Dermis microvascular lymphatic vessel endothelial cell (primary cell): Measurements from ENCODE around the gene USP9Y. TPM values are rescaled to one million over a fixed set of nuclear protein-coding genes. Genes with fewer than 3 reads are reported as not detected.
A peak's percentile ranks its signal among the peaks of the same experiment; 100 is the strongest.

ENCODE experiments used
- DNase-seq, 2 donors: peaks; one replicate each; pipeline versions ENCODE4 v3.0.0 to v3.0.0-alpha.2; 2010; ENCODE audit warnings: low read depth in 2 of 2
- total RNA-seq: library from RNA; depleted of rRNA; stranded (reverse); fragments of >200 nt; gene quantifications from 2 replicates; pipeline ENCODE4 v1.2.1, GENCODE V29; 2014

USP9Y gene
- total RNA-seq, 1 donor from 2014 or later: not detected

GRCh38 chrY:12784521-12784920, 83.5 kb downstream of the USP9Y start:
- DNase-seq: no peak

- DNase-seq: no peak
Observed at GRCh38 chrY:12793999-12794398, 93.0 kb downstream of the USP9Y start.

GRCh38 chrY:12808046-12808445, 107.0 kb downstream of the USP9Y start:
- DNase-seq: no peak

- DNase-seq: peak in 1 of 2 donors; percentile 16
Observed at GRCh38 chrY:12809034-12809433, 108.0 kb downstream of the USP9Y start.

GRCh38 chrY:12823408-12823807, 122.4 kb downstream of the USP9Y start:
- DNase-seq: no peak

GRCh38 chrY:12826791-12827190, 125.8 kb downstream of the USP9Y start:
- DNase-seq: no peak

- no peak for DNase-seq
Observed at GRCh38 chrY:12833284-12833683, 132.3 kb downstream of the USP9Y start.

GRCh38 chrY:12837550-12837949, 136.5 kb downstream of the USP9Y start:
- DNase-seq: no peak

- no peak for DNase-seq
Observed at GRCh38 chrY:12841368-12841767, 140.3 kb downstream of the USP9Y start.

- DNase-seq: no peak
Observed at GRCh38 chrY:12846793-12847192, 145.8 kb downstream of the USP9Y start.

GRCh38 chrY:12855791-12856275, 154.8 kb downstream of the USP9Y start:
- no peak for DNase-seq

GRCh38 chrY:12867960-12868359, 166.9 kb downstream of the USP9Y start:
- DNase-seq: no peak

GRCh38 chrY:12896973-12897372, 195.9 kb downstream of the USP9Y start:
- peak in 1 of 2 donors; percentile 12 for DNase-seq

- DNase-seq: no peak
Observed at GRCh38 chrY:12898604-12899003, 197.6 kb downstream of the USP9Y start.

GRCh38 chrY:12904618-12905516, 203.8 kb downstream of the USP9Y start, which contains the start of gene DDX3Y:
TSS of gene DDX3Y (plus strand) at chrY:12904868. CDS start at chrY:12904937, 69 bp downstream.
- peak in 1 of 2 donors; percentile 96 for DNase-seq

GRCh38 chrY:12905517-12905872, 204.5 kb downstream of the USP9Y start:
- peak in 1 of 2 donors; percentile 83 for DNase-seq

GRCh38 chrY:12905895-12906294, 204.9 kb downstream of the USP9Y start:
- peak in 1 of 2 donors; percentile 10 for DNase-seq

Other genes starting within 250 kb of the USP9Y start
- gene DDX3Y, start 203.6 kb downstream of the USP9Y start, total RNA-seq: under 0.01 TPM in 1 of 2 replicates, not detected in the other